NB4 (cell line): Measurements from ENCODE around the gene CFAP74.

Experiments used
- POLR2A ChIP-seq: IDR thresholded peaks from 2 replicates; pipeline ENCODE4 v1.6.1; 2011; ENCODE audit warnings: mild to moderate bottlenecking; ENCODE audit not compliant: insufficient read length; ENCODE audit errors: extremely low read depth
- TF ChIP-seq, protein P1 (sequence below): IDR thresholded peaks from one replicate; pipeline ENCODE4 v1.5.1; 2012; ENCODE audit warnings: low read depth, low read length

- TF ChIP-seq POLR2A, result no peak
- TF ChIP-seq, protein P1, sequence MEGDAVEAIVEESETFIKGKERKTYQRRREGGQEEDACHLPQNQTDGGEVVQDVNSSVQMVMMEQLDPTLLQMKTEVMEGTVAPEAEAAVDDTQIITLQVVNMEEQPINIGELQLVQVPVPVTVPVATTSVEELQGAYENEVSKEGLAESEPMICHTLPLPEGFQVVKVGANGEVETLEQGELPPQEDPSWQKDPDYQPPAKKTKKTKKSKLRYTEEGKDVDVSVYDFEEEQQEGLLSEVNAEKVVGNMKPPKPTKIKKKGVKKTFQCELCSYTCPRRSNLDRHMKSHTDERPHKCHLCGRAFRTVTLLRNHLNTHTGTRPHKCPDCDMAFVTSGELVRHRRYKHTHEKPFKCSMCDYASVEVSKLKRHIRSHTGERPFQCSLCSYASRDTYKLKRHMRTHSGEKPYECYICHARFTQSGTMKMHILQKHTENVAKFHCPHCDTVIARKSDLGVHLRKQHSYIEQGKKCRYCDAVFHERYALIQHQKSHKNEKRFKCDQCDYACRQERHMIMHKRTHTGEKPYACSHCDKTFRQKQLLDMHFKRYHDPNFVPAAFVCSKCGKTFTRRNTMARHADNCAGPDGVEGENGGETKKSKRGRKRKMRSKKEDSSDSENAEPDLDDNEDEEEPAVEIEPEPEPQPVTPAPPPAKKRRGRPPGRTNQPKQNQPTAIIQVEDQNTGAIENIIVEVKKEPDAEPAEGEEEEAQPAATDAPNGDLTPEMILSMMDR, result peak; percentile 41
Observed at GRCh38 chr1:2044510-2045319, 41.1 kb upstream of the CFAP74 start.
